ENCODE results near the gene IFNL1. TPM values are rescaled to one million over a fixed set of nuclear protein-coding genes. Genes with fewer than 3 reads are reported as not detected.
"Not testable (repeated sequence)": the region's sequence is repeated elsewhere in the genome, so short reads cannot be mapped to it uniquely, and the experiment has no call there.

The IFNL1 gene
- total and polyA plus RNA-seq, 2 donors (not counting 1 experiment from before 2014, with no cell fraction given), result not detected

- no peaks in the 10 kb centered on the region for H3K4me1 ChIP-seq (ENCODE audit: control insufficient read depth in 2 of 2, insufficient read depth in 2 of 2, low read length in 2 of 2)
- no peak overlapping the region for H2AFZ ChIP-seq (ENCODE audit: insufficient read depth, low read depth, low read length, poor library complexity, severe bottlenecking)
- H3K4me3 Mint-ChIP-seq, result no peak overlapping the region
- H3K9me3 Mint-ChIP-seq (ENCODE audit: insufficient read depth), result no peaks in the 10 kb centered on the region
- no peaks in the 10 kb centered on the region for H4K20me1 ChIP-seq (ENCODE audit: control insufficient read depth, insufficient read depth, low read length, poor library complexity, severe bottlenecking)
- CTCF ChIA-PET, result no interaction called here
- no peak overlapping the region for H3K4me2 ChIP-seq (replicated peaks; ENCODE audit: low read depth, low read length, poor library complexity, severe bottlenecking)
- H3K4me1 Mint-ChIP-seq, result no peaks in the 10 kb centered on the region
- 96% methylated on average over 18 of the region's 18 CpGs for WGBS (ENCODE audit: insufficient coverage)
- intact Hi-C loops (cut with micrococcal nuclease), result no loop called here
- TF ChIP-seq CTCF (IDR thresholded peaks at IDR 0.05) (no peak), EZH2 (IDR thresholded peaks at IDR 0.05; ENCODE audit: borderline replicate concordance, insufficient read depth, low read depth, low read length, poor library complexity, severe bottlenecking) (no peak)
- H3K27me3 Mint-ChIP-seq, result peaks cover 13% of the 10 kb centered on the region
- H3K27ac Mint-ChIP-seq, result no peak overlapping the region
- H3K9ac ChIP-seq (ENCODE audit: low read length), result no peak overlapping the region
- ATAC-seq (ENCODE audit: low read depth) (no peak), DNase-seq (no peak)
- H3K27ac ChIP-seq (ENCODE audit: low read length in 2 of 2), result no peak overlapping the region
- POLR2A ChIA-PET, result no interaction called here
- H3K27me3 ChIP-seq (replicated peaks in 1 of 4; ENCODE audit: control extremely low read depth in 1 of 4, control insufficient read depth in 3 of 4, insufficient read depth in 4 of 4, low read length in 3 of 4), result no peaks in the 10 kb centered on the region
- no peaks in the 10 kb centered on the region for H3K79me2 ChIP-seq (ENCODE audit: control insufficient read depth, insufficient read depth, low read length)
- H3K4me3 ChIP-seq (ENCODE audit: control extremely low read depth in 1 of 5, extremely low read depth in 1 of 5, insufficient read depth in 1 of 5, low read depth in 2 of 5, low read length in 4 of 5), result no peak overlapping the region
- H3K36me3 ChIP-seq (replicated peaks in 1 of 2; ENCODE audit: control extremely low read depth in 1 of 2, control insufficient read depth in 1 of 2, extremely low read depth in 1 of 2, insufficient read depth in 2 of 2, low read length in 1 of 2), result peaks cover 0 to 7% of the 10 kb centered on the region in 2 experiments
- peaks cover 0 to 4% (median 0%) of the 10 kb centered on the region in 3 donors for H3K9me3 ChIP-seq (ENCODE audit: control extremely low read depth in 1 of 3, control insufficient read depth in 2 of 3, insufficient read depth in 1 of 3, low read length in 2 of 3)
Measured at GRCh38 chr19:39308531-39309304, 12.5 kb downstream of the IFNL1 start.

- H3K4me1 ChIP-seq (ENCODE audit: control insufficient read depth in 2 of 2, insufficient read depth in 2 of 2, low read length in 2 of 2); H4K20me1 ChIP-seq (ENCODE audit: control insufficient read depth, insufficient read depth, low read length, poor library complexity, severe bottlenecking); H3K79me2 ChIP-seq (ENCODE audit: control insufficient read depth, insufficient read depth, low read length); intact Hi-C loops (cut with micrococcal nuclease); ATAC-seq (ENCODE audit: low read depth); H3K4me3 ChIP-seq (ENCODE audit: control extremely low read depth in 1 of 5, extremely low read depth in 1 of 5, insufficient read depth in 1 of 5, low read depth in 2 of 5, low read length in 4 of 5); H3K4me3 Mint-ChIP-seq; H3K9ac ChIP-seq (ENCODE audit: low read length); H3K27ac Mint-ChIP-seq; H3K27me3 Mint-ChIP-seq; POLR2A ChIA-PET; H3K9me3 Mint-ChIP-seq (ENCODE audit: insufficient read depth); H3K4me2 ChIP-seq (replicated peaks; ENCODE audit: low read depth, low read length, poor library complexity, severe bottlenecking); H3K27me3 ChIP-seq (replicated peaks in 1 of 4; ENCODE audit: control extremely low read depth in 1 of 4, control insufficient read depth in 3 of 4, insufficient read depth in 4 of 4, low read length in 3 of 4); CTCF ChIA-PET; DNase-seq; H2AFZ ChIP-seq (ENCODE audit: insufficient read depth, low read depth, low read length, poor library complexity, severe bottlenecking); H3K9me3 ChIP-seq (ENCODE audit: control extremely low read depth in 1 of 3, control insufficient read depth in 2 of 3, insufficient read depth in 1 of 3, low read length in 2 of 3); H3K4me1 Mint-ChIP-seq; H3K27ac ChIP-seq (ENCODE audit: low read length in 2 of 2): not testable (repeated sequence)
- 95% methylated on average over 7 of the region's 7 CpGs for WGBS (ENCODE audit: insufficient coverage)
- H3K36me3 ChIP-seq (replicated peaks in 1 of 2; ENCODE audit: control extremely low read depth in 1 of 2, control insufficient read depth in 1 of 2, extremely low read depth in 1 of 2, insufficient read depth in 2 of 2, low read length in 1 of 2), result peaks cover 0 to 11% of the 10 kb centered on the region in 2 experiments
Measured at GRCh38 chr19:39309305-39309670, 13.1 kb downstream of the IFNL1 start.

Data from B cell (primary cell).